NCI-H1436 treated with DMSO at 0.1 percent for 48 hours (cell line): ENCODE results near the gene TMEM170B.

Experiments used
- DNase-seq: peaks from one replicate; lab custom pipeline; 2025; lab: John Stamatoyannopoulos, UW

The TMEM170B gene

GRCh38 chr6:11586117-11586516 is 48.6 kb downstream of the TMEM170B start:
- DNase-seq: no peak

- no peak for DNase-seq
Observed at GRCh38 chr6:11586536-11586935, 49.0 kb downstream of the TMEM170B start.

GRCh38 chr6:11589261-11589660 is 51.7 kb downstream of the TMEM170B start:
- DNase-seq: no peak

- no peak for DNase-seq
Observed at GRCh38 chr6:11592294-11592906, 54.9 kb downstream of the TMEM170B start.

GRCh38 chr6:11593096-11593495 is 55.5 kb downstream of the TMEM170B start:
- DNase-seq: no peak

- DNase-seq: no peak
Observed at GRCh38 chr6:11595903-11596302, 58.4 kb downstream of the TMEM170B start.

- no peak for DNase-seq
Observed at GRCh38 chr6:11596640-11597237, 59.2 kb downstream of the TMEM170B start.

- no peak for DNase-seq
Observed at GRCh38 chr6:11598687-11599086, 61.1 kb downstream of the TMEM170B start.

GRCh38 chr6:11600251-11600650 is 62.7 kb downstream of the TMEM170B start:
- no peak for DNase-seq

- DNase-seq: no peak
Observed at GRCh38 chr6:11601776-11602605, 64.4 kb downstream of the TMEM170B start.

- no peak for DNase-seq
Observed at GRCh38 chr6:11604215-11604614, 66.7 kb downstream of the TMEM170B start.

GRCh38 chr6:11604836-11605506 is 67.4 kb downstream of the TMEM170B start:
- DNase-seq: no peak

GRCh38 chr6:11605507-11605905 is 68.0 kb downstream of the TMEM170B start:
- DNase-seq: no peak

GRCh38 chr6:11606332-11606731 is 68.8 kb downstream of the TMEM170B start:
- no peak for DNase-seq

GRCh38 chr6:11607383-11607782 is 69.8 kb downstream of the TMEM170B start:
- no peak for DNase-seq

- DNase-seq: no peak
Observed at GRCh38 chr6:11608600-11609323, 71.2 kb downstream of the TMEM170B start.

- DNase-seq: no peak
Observed at GRCh38 chr6:11609324-11610071, 71.9 kb downstream of the TMEM170B start.

- DNase-seq: no peak
Observed at GRCh38 chr6:11613336-11613735, 75.8 kb downstream of the TMEM170B start.

GRCh38 chr6:11613858-11614257 is 76.3 kb downstream of the TMEM170B start:
- DNase-seq: no peak

- DNase-seq: no peak
Observed at GRCh38 chr6:11614534-11615213, 77.1 kb downstream of the TMEM170B start.

- DNase-seq: no peak
Observed at GRCh38 chr6:11615214-11615602, 77.7 kb downstream of the TMEM170B start.
